Measurements from ENCODE around the gene DSG3. TPM values are rescaled to one million over a fixed set of nuclear protein-coding genes. Genes with fewer than 3 reads are reported as not detected.

DSG3 gene
- total RNA-seq, 4 donors from 2014 or later: 79.9 to 167 (median 122) TPM

GRCh38 chr18:31419457-31419932 is 28.0 kb upstream of the DSG3 start:
- intact Hi-C loops (cut with DNase I; ENCODE audit: low total_unique reads): no loop called here
- TF ChIP-seq CTCF (IDR thresholded peaks at IDR 0.05): no peak
- TF ChIP-seq POLR2A (IDR thresholded peaks at IDR 0.05): no peak
- H3K4me3 ChIP-seq (ENCODE audit: low read depth, poor library complexity, severe bottlenecking): no peak overlapping the region
- DNase-seq (ENCODE audit: low spot score in 2 of 2): no peak
- WGBS, 2 donors: 52 to 53% methylated on average over 7 of the region's 7 CpGs

GRCh38 chr18:31420032-31420431 is 27.5 kb upstream of the DSG3 start:
- 84 to 88% methylated on average over 6 of the region's 6 CpGs for WGBS, 2 donors
- TF ChIP-seq POLR2A (IDR thresholded peaks at IDR 0.05): no peak
- TF ChIP-seq CTCF (IDR thresholded peaks at IDR 0.05): no peak
- no peak for DNase-seq (ENCODE audit: low spot score in 2 of 2)
- intact Hi-C loops (cut with DNase I; ENCODE audit: low total_unique reads): loop anchor here (10.0 kb wide), 1 partner anchor 95 kb away; no protein-coding TSS in a partner anchor
- no peak overlapping the region for H3K4me3 ChIP-seq (ENCODE audit: low read depth, poor library complexity, severe bottlenecking)

- no peak for DNase-seq (ENCODE audit: low spot score in 2 of 2)
- TF ChIP-seq POLR2A (IDR thresholded peaks at IDR 0.05): no peak
- no peak for TF ChIP-seq CTCF (IDR thresholded peaks at IDR 0.05)
- no peak overlapping the region for H3K4me3 ChIP-seq (ENCODE audit: low read depth, poor library complexity, severe bottlenecking)
- WGBS, 2 donors: 77 to 78% methylated on average over 2 of the region's 2 CpGs
- intact Hi-C loops (cut with DNase I; ENCODE audit: low total_unique reads): loop anchor here (10.0 kb wide), 1 partner anchor 94 kb away; no protein-coding TSS in a partner anchor
Measured at GRCh38 chr18:31420524-31420923, 27.0 kb upstream of the DSG3 start.

- WGBS, 2 donors: 19 to 24% methylated on average over 7 of the region's 7 CpGs
- H3K4me3 ChIP-seq (ENCODE audit: low read depth, poor library complexity, severe bottlenecking): no peak overlapping the region
- DNase-seq (ENCODE audit: low spot score in 2 of 2): no peak
- no peak for TF ChIP-seq POLR2A (IDR thresholded peaks at IDR 0.05)
- intact Hi-C loops (cut with DNase I; ENCODE audit: low total_unique reads): loop anchor here (10.0 kb wide), 1 partner anchor 90 kb away; no protein-coding TSS in a partner anchor
Measured at GRCh38 chr18:31424383-31424988, 23.1 kb upstream of the DSG3 start.

- TF ChIP-seq CTCF (IDR thresholded peaks at IDR 0.05): no peak
- TF ChIP-seq POLR2A (IDR thresholded peaks at IDR 0.05): no peak
- WGBS, 2 donors: 47 to 51% methylated on average over 2 of the region's 2 CpGs
- intact Hi-C loops (cut with DNase I; ENCODE audit: low total_unique reads): loop anchor here (10.0 kb wide), 1 partner anchor 89 kb away; no protein-coding TSS in a partner anchor
- DNase-seq (ENCODE audit: low spot score in 2 of 2): no peak
- H3K4me3 ChIP-seq (ENCODE audit: low read depth, poor library complexity, severe bottlenecking): no peak overlapping the region
Measured at GRCh38 chr18:31426021-31426420, 21.5 kb upstream of the DSG3 start.

GRCh38 chr18:31426871-31427406 is 20.6 kb upstream of the DSG3 start:
- no peak overlapping the region for H3K4me3 ChIP-seq (ENCODE audit: low read depth, poor library complexity, severe bottlenecking)
- TF ChIP-seq POLR2A (IDR thresholded peaks at IDR 0.05): no peak
- TF ChIP-seq CTCF (IDR thresholded peaks at IDR 0.05): no peak
- intact Hi-C loops (cut with DNase I; ENCODE audit: low total_unique reads): loop anchor here (10.0 kb wide), 1 partner anchor 88 kb away; no protein-coding TSS in a partner anchor
- WGBS, 2 donors: 38 to 48% methylated on average over 5 of the region's 5 CpGs
- no peak for DNase-seq (ENCODE audit: low spot score in 2 of 2)
